Sciatic nerve (tissue), 2 donors: ENCODE data around the gene BATF3. TPM values are rescaled to one million over a fixed set of nuclear protein-coding genes. Genes with fewer than 3 reads are reported as not detected.
"Not testable (repeated sequence)": the region's sequence is repeated elsewhere in the genome, so short reads cannot be mapped to it uniquely, and the experiment has no call there.

Experiments
- ATAC-seq: fragments of 200-7000 bp; cut with Tn5 transposase; one replicate; pipeline ENCODE4 v1.9.1; 2020; ENCODE audit warnings: mild to moderate bottlenecking, moderate library complexity
- DNase-seq: peaks from one replicate; pipeline ENCODE4 v3.0.0-alpha.2; 2020; ENCODE audit warnings: low spot score
- intact Hi-C: fragments of 100-400 bp; cut with DNase I; formaldehyde crosslinking; loops from one replicate; pipeline ENCODE4 v1.14.2; 2022
- total RNA-seq: library from RNA; stranded (reverse); fragmentation: NEBNext Ultra II Directional; extraction: Animal tissue kit (Norgen Biotek cat#: 25700); gene quantifications from one replicate; pipeline ENCODE4 v1.2.1, GENCODE V29; 2021
- donor health status: DM: no; HTN: no; CAD: no.
- donor health status: DM: no; HTN: no; CAD: no.

The BATF3 gene, protein sequence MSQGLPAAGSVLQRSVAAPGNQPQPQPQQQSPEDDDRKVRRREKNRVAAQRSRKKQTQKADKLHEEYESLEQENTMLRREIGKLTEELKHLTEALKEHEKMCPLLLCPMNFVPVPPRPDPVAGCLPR
- total RNA-seq: 6.5 TPM

DNA sequence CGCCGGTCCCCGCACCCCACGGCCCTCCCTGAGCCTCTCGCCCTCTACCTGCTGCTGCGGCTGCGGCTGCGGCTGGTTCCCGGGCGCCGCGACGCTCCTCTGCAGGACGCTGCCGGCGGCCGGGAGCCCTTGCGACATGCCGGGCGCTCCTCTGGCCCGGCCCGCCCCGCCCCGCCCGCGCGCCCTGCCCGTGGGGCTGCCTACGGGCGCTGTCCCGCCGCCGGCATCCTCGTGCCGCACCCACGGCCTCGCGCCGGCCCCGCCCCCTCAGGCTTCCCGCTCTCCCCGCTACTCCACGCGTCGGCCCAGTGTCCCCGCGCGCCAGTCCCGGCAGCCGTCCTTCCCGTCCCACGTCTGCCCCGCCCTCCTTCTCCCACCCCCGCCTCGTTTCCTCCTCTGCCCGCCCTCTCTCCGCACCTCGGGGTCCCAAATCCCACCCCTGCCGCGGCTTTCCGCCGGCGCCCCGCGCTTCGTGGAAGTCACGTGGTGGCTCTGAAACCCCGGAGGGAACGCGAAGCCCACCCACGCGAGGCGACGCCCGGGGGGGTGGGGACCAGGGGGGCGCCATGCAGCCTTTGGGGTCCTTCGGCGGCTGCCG, at the start of gene BATF3:
Gene BATF3, minus strand, starts transcription at position 216 of the 598 bp plus-strand sequence. Its CDS starts 78 bp downstream, at position 138.
- intact Hi-C loops: no loop called here
- DNase-seq: peak; percentile 69
- peak; percentile 51 for ATAC-seq

DNA sequence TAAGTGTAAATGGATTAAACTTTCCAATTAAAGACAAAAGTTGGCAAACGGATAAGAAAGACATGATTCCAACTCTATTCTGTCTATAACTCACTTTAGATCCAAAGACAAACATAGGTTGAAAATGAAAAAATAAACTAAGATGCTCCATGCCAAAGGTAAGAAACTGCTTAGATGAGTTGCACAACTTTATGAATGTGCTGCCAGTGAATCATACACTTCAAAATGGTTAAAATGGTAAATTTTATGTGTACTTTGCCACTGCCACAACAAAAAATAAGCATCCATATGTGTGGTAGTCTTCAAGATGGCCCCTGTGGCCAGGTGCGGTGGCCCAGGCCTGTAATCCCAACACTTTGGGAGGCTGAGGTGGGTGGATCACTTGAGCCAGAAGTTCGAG, 46.9 kb upstream of the BATF3 start:
- intact Hi-C loops: no loop called here
- ATAC-seq (no peak), DNase-seq (no peak)

DNA sequence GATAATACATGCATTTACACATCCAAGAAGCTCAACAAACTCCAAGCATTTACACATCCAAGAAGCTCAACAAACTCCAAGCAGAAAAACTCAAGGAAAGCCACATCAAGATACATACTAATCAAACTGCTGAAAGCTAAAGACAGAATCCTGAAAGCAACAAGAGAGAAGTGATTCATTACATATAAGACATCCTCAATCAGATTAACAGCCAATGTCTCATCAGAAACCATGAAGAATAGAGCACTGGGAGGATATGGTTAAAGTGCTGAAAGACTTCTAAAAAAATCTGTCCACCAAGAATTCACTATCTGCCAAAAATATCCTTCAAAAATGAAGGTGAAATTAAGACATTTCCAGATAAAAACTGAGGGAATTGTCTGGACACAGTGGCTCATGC, 45.7 kb upstream of the BATF3 start:
- ATAC-seq (no peak), DNase-seq (no peak)
- intact Hi-C loops: no loop called here

DNA sequence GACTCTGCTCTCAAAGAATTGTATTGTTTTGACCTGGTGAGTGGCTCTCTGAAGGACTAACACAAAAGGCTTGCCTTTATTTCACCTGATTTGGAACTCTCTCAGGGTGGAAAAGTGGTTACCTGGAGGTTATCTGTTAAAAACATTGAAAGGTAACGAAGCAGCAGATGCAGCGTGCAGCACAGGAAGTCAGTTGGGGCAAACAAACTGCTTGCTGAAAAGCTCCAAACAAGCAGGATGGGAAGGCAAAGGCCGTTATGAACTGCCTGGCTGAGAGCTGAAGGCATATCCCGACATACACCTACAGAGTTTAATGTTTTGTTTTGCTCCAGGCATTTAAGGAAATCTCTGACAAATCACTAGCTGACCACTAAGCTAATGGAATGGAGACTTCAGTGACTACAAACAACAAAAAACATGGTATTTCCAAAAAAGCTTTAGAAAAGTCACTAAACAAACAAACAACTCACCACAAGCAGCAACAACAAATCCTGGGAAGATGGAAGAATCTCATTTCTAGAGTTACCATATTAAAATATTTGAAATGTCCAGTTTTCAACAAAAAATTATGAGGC, 44.3 kb upstream of the BATF3 start:
- ATAC-seq (no peak), DNase-seq (no peak)
- intact Hi-C loops: no loop called here

DNA sequence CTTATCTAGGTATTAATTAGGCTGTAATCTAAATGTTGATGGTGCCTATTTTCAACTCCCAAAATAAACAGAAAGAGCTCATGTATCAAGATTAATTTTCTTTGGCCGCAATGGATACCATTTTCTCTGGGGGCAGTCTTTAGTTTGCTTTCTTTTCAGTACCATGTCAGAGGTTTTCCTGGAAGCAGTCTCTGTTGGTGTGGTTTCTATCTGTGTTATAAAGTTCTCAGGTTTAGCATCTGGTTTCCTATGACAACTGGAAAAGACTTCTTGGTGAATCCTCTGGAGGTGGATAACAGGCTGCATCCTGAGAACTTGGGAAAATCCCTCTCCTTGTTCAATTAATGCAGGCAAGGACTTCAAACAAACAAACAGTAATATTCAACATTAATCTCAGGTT, 38.7 kb upstream of the BATF3 start:
- intact Hi-C loops: no loop called here
- DNase-seq: no peak
- no peak for ATAC-seq

DNA sequence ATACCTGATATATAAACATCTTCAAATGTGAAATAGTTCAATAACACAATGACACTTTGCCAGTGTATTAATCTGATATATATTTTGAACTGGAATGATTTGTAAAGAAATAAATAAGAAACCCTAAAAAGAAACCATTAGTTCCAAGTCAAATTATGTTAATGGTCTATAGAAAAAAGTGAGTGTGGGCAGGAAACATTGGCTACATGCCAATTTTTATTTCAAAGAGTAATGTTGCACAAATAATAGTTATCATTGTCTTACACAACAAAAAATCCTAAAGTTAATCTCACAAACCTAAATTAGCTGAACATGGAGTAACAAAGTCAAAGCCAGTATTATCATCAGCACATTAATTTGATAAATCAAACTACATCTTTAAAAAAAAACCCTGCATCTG, 37.9 kb upstream of the BATF3 start:
- ATAC-seq (no peak), DNase-seq (no peak)
- intact Hi-C loops: no loop called here

DNA sequence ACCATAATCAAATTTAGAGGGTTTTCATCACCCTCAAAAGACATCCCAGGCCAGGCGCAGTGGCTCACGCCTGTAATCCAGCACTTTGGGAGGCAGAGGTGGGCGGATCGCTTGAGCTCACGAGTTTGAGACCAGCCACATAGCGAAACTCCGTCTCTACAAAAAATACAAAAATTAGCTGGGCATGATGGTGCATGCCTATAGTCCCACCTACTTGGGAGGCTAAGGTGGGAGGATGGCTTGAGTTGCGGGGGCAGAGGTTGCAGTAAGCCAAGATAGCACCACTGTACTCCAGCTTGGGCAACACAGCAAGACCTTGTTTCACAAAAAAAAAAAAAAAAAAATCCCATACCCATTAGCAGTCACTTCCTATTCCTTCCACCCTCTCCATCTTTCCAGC, 33.5 kb upstream of the BATF3 start:
- intact Hi-C loops: no loop called here
- ATAC-seq (no peak), DNase-seq (no peak)

DNA sequence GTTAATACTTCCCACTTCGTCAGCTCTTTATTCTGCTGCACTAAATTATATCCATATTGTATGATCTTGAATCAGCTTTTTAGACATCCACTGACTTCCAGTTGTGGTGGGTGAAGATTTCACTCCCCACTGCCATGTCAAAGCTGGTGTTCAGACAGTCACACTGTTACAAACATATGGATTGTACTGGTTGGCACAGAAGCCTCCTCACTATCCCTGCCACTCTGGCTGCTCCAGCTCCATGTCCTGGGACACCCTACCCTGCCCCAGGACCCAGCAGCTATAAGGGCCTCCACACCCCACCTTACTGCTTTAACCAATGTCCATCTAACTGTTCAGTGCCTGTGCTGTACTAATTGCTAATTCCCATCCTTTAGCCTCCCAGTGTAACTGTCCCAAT, 32.0 kb upstream of the BATF3 start:
- ATAC-seq (no peak), DNase-seq (no peak)
- intact Hi-C loops: no loop called here

DNA sequence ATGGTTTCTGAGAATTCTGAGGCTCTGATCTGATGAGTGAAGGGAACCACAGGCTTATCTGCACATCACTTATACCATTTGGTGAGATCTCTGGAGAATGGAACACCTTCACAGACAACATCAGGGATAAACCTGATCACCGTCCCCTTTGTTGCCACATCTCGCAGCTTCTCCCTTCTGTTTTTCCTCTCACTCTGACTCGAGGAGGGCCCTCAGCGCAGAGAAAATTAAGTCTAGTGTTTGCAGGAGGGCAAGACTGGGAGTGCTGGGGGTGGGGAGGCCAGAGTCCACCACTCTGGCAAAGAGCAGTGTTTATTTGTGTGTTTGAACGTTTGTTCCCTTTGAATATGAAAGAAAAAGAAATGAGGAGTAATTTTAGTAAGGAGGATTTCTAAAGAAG, 29.0 kb upstream of the BATF3 start:
- ATAC-seq (no peak), DNase-seq (no peak)
- intact Hi-C loops: no loop called here

DNA sequence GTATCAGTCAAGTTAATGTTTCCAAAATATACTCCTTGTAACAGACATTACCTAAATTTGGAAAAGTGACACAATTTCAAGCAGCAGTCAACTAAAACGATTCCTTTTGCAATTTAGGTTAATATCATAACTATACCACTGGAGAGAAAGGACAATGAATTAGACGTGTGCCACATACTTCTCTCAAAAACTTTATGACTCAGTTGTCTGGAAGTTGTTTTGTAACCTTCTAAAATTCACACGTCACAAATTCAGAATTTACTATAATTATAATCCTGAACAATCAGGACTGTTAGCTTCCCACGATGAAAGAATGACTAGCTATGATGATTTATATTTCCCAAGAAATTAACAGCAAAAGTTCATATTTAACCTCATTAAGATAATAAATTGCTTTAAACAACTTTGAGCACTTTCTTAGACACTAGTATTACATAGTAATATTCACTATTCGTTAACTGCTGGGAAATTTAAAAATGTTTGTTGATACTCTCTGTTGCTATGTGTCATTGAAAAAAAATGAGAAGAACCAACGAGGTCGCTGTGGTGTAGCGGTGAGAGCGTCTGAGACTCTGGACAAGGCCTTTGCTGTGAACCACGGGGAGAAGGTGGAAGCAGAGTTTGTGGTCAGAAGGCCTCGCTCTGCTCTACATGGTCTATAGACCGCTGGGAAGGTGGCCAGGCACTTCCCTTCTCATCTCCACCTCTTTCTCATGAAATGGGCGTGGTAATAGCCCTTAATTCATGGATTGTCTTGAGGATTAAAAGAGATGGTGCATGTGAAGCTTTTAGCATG, 27.9 kb upstream of the BATF3 start:
- DNase-seq (no peak), ATAC-seq (no peak)
- intact Hi-C loops: no loop called here

DNA sequence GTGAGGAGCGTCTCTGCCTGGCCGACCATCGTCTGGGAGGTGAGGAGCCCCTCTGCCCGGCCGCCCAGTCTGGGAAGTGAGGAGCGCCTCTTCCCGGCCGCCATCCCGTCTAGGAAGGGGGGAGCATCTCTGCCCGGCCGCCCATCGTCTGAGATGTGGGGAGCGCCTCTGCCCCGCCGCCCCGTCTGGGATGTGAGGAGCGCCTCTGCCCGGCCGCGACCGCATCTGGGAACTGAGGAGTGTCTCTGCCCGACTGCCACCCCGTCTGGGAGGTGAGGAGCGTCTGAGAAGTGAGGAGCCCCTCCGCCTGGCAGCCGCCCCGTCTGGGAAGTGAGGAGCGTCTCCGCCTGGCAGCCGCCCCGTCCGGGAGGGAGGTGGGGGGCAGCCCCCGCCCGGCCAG, 25.0 kb upstream of the BATF3 start:
- ATAC-seq, DNase-seq, intact Hi-C loops: not testable (repeated sequence)

DNA sequence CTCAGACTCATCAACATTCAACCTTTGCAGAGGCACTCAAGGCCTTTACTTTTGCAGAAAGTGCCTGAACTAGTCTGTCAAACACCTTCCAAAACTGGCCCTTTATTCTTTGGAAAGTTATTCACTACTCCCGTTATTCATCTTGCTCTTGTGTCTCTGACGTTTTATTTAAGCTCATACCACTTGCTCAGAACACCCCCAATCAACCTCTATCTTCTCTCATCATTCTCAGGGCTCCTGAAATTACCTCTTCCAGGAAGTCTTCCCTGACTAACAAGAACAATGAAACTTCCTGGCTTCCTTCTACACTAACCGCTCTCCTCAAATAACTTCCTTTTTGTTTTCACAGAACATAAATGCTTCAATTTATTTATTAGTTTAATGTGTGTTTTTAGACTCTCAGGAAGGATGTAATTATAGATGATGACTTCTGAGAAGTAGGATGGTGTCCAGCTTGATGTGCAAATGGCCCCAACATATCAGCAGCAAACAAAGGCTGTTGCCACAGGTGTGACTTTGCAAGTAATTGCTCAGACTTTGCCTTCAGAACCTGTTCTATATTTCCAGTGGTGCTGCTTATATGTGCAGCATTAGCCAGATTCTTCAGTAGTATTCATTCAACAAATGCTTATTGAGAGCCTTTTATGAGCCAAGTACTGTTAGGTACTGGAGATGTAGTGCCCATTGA, 22.8 kb upstream of the BATF3 start:
- no peak for DNase-seq
- intact Hi-C loops: no loop called here
- ATAC-seq: no peak

DNA sequence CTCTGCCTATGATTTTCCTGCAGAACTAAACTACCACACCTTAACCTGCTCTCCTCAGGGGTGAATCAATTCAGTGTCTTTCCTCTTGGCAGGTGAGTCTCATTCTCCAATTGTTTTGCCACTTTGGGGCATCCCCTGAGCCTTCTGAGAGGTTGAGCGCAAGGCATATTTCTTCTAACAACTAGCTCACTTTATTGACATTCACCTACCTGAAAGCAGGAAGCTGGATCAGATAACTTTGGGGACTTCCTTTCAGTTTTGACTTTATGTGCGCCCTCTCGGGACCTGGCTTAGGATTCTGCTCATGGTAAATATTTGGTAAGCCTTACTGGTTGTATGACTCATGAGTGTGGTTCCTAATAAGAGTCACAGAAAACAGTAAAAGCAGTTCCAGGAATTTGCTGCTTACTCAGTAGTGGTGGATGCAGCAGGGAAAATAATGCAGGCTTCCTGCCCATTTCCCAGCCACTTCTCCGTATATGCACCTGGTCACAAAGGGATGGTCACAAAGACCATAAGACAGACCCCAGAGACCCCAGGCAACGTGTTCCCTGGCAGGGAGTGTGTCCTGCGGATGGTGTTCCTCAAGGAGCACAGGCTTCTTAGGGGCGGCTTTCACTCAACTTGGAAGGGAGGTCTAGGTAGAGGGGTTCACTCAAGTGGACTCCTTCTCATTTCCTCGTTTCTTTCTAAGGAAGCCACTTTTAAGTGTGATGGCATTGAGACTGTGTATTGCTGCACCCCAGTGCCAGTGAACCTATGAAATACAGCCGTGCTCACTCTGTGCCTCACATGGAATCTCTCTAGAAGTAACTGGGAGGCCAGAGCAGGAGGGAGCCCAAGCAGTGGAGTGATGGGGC, 22.0 kb upstream of the BATF3 start:
- no peak for ATAC-seq
- intact Hi-C loops: no loop called here

DNA sequence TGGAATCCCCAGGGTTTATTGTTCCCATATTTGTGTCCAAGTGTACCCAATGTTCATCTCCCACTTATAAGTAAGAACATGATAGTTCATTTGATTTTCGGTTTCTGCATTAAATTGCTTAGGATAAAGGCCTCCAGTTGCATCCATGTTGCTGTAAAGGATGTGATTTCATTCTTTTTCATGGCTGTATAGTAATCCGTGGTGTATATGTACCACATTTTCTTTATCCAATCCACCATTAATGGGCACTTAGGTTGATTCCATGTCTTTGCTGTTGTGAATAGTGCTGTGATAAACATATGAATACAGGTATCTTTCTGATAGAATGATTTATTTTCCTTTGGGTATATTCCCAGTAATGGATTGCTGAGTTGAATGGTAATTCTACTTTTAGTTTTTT, 20.0 kb upstream of the BATF3 start:
- no peak for ATAC-seq
- intact Hi-C loops: no loop called here
- DNase-seq: no peak

More for the DNA sequence above, 22.0 kb upstream of the BATF3 start:
- no peak for DNase-seq

DNA sequence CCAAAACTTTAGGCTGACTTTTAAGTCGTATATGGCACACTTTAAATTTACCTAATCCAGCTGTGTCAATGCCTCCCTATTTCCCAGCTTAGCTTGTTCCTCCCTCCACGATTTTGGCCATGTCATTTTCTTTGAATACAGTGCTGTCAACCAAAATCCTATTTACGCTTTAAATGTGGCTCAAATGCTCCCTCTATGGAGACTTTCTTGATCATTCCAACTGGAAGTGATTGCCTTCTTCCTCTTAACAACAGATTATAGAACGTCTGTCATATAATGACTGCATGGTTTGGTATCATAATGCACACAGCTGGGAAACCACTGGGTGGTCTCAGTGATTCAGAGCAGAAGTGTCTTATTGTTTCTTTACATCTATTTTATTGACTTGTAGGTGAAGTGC, 18.9 kb upstream of the BATF3 start:
- intact Hi-C loops: no loop called here
- DNase-seq (no peak), ATAC-seq (no peak)

DNA sequence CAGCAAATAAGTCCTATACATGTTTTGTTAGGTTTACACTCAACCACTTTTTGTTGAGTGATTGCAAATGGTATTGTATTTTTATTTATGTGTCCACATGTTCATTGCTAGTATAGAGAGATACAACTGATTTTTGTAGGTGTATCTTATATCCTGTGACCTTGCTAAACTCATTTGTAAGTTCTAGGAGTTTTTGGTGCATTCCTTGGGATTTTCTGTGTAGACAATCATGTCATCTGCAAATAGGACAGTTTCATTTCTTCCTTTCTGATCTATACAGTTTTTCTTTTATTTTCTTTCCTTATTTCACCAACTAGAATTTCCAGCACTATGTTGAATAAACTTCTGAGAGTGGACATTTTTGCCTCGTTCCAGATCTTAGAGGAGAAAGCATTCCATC, 16.5 kb upstream of the BATF3 start:
- DNase-seq (no peak), ATAC-seq (no peak)
- intact Hi-C loops: no loop called here

DNA sequence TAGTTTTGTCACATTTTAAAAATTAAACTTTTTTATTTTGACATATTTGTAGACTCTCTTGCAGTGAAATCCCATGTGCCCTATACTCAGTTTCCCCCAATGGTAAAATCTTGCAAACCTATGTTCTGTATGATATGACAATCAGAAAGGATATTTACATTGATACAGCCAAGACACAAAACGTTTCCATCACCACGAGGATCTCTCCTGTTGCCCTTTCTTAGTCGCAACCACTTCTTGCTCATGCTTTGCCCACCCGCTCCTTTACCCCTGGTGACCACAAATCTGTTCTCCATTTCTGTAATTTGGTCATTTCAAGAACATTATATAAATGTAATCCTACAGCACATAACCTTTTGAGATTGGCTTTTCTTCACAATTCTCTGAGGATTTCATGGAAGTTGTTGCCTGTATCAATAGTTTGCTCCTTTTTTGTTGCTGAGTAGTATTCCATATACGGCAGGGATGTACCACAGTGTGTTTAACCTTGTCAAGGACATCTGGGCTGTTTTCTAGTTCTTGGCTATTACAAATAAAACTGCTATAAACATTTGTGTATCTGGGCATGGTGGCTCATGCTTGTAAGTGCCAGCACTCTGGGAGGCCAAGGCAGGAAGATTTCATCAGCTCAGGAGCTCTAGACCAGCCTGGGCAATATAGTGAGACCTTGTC, 14.0 kb upstream of the BATF3 start:
- no peak for DNase-seq
- intact Hi-C loops: no loop called here
- ATAC-seq: no peak
